Measurements from ENCODE around the gene ADGRB2.

The ADGRB2 gene

DNA sequence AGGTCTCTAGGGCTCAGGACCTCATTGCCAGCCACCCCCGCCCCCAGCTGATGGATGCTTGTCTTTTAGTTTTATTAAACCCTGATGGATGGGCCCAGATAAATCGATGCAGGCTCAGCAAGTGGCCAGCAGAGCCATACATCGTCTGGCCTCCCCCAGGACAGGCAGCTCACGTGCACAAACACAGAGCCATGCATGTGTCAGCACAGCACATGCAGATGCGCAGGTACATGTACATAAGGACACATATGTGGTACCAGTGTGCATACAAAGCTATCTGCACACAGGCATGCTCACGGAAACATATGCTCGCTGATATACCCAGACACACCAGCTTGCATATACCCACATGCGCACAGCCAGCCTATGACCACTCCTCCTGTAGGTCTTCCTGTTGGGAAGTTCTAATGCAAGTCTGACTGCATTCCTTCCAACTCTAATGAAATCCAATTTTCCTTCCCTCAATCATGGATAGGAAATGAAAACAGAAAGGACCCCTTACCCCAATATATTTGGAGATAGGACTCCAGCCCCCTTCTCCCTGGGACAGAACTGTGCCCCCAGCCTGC, 61.2 kb downstream of the ADGRB2 start:
- DNase-seq (ENCODE audit: low read depth in 2 of 2), result no peak

- peak in 1 of 2 donors; percentile 28 for DNase-seq (ENCODE audit: low read depth in 2 of 2)
Measured at GRCh38 chr1:31701091-31701736, 62.9 kb downstream of the ADGRB2 start.

DNA sequence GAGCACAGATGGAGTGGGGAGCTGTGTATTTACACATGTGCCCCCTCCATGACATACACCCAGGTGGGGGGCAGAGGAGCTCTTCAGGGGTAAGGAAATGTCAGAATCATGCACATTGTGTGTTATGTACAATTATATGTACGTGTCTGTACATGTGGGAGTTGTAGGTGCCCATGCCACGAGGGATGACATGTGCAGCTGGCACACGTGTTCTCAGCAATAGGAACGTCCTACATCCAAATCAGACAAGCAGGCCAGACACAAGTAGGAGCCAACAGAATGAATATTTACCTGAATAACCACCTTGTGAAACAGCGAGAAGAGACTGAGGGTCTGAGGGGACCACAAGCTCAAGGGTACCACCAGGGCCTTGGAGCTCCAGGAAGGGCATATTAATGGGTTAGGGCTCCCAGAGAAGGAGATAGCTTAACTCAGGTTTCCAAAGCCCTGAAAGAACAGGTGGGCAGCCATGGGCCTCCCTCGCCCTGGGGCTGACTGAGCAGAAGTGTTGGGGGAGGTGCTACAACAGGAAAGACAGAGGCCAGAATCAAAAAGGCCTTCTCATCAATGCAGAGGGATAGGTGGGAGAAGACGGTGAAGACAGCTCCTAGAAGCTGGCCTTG, 63.6 kb downstream of the ADGRB2 start:
- DNase-seq (ENCODE audit: low read depth in 2 of 2), result no peak

- DNase-seq (ENCODE audit: low read depth in 2 of 2), result no peak
Measured at GRCh38 chr1:31699341-31699891, 64.7 kb downstream of the ADGRB2 start.

DNA sequence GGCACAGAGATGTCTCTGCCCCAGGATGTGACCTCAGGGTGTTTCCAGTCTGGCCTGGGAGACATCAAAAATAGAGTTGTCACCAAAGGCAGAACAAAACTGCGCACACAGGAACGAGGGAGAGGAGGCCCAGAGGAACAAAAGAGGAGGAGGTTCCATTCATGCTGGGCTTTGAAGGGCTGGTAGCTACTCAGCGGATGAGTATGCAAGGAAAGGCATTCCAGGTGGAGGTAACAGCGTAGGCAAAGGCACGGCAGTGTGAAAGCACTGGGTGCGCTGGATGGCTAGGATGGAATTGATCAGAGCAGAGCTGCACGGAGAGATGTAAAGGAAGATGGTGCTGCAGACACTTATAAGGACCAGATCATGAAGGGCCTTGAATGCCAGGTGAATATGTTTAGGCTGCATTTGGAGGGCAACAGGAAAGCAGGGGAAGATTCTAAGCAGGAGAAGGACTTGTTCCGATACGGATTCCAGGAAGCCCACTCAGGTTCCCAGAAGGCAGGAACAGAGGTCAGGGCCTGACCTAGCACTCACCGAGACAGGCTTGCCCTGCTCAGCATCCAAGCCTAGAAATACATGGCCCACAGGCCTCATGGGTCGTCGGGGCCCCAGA, 66.7 kb downstream of the ADGRB2 start:
- no peak for DNase-seq (ENCODE audit: low read depth in 2 of 2)

GRCh38 chr1:31696242-31696641, 67.9 kb downstream of the ADGRB2 start:
- DNase-seq (ENCODE audit: low read depth in 2 of 2), result no peak

DNA sequence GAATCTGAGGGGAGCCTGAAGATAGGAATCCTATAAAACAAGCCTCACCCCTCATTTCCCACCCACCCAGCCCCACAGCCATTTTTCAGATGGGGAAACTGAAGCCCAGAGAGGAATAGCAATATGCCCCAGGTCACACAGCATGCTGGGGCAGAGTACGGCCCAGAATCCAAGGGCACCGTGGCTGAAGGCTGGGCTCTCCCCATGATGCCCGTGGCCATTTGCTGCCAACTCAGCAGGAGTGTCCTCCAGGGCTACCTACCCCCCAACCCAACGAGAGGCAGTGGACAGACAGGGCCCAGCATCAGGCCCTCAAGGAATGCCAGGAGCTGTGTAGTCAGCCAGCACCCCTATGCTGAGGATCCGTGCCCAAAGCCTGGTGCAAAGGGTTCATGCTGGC, 68.8 kb downstream of the ADGRB2 start:
- DNase-seq (ENCODE audit: low read depth in 2 of 2), result no peak

DNA sequence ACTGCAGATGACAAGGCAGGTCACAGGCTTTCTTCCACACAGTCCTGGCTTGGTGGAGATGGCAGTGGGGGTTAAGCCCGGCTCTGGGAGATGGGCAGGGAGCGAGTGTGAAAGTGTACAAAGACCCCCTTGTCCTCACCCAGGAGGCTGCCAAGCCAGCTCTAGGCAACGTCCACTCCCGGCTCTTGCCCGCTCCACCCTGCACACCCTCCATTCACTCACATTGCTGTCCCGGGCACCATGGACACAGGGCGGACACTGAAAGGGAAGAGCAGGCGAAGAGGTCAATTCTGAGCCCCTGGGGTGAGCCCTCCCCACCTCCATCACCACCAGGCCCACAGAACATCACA, 69.2 kb downstream of the ADGRB2 start:
- DNase-seq (ENCODE audit: low read depth in 2 of 2), result no peak

DNA sequence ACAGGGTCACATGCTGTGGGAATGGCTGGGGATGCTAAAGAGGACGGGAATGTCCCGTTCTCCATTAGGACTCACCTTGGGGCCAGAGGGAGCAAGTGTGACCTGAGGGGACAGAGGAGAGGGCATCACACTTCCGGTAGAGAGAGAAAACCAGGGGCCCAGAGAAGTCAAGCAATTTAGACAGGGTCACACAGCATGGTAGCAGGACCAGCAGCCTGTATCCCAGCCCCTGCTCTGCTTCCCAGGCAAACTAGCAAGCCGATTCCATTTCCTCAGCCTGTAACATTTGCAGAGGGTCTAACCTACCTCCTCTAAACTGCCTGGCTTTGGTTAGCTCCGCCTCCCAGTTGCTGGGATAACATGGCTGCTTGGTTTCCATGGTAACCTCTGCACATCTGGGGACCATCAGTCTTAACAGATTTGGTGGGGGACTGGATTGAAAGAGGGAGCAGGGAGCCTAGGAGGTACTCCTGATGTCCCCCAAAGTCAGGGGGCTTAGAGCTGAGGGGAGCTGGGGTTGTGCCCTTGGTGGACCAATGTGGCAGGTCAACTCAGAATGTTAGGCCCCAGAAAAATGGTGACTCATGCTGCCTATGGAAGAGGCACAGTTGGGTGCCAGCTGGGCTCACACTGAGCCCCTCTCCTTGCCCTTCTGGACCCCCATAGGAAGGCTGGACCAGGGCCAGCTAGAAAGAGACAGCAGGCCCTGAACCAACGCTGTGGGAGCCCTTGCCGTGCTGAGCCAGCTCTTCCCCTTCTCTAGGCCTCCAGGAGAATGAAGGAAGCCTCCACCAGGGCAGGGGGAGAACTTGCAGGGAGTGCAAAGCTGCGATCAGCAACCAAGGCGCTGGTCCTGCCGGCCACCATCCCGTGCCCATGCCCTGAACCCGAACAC, 69.8 kb downstream of the ADGRB2 start:
- DNase-seq (ENCODE audit: low read depth in 2 of 2), result no peak

DNA sequence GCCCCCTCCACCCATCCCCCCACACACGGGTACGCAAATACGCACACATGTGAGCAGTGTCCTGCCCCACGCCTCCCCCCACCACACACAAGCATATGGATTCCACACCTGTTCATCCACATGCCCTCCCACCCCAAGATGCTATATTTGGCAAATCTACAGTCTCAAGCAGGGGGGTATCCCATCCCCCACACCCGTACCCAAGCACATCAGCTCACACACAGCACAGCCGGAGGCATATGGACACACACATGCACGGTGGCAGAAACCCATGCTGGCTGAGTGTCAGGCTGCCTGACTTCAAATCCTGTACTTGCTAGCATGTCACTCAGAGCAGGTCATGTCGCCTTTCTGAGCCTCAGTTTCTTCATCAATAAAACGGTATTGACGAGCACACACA, 70.9 kb downstream of the ADGRB2 start:
- DNase-seq (ENCODE audit: low read depth in 2 of 2), result no peak

DNA sequence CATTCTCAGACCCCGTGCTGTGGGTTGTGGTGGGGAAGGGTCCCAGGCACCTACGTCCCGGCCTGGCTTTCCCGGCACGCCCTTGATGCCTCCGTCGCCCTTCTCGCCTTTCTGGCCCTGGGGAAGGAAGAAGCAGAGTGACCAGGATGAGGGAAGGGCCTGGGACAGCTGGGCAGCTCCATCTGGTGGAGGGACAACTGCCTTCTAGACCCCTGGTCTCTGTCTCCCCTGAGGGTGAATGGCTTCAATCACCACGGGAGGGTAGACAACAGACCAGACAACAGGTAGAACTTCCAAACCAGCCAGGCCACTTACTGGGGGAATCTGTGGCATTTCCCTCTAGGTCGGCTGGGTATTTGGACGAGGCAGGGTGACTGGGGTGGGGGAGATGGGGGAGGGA, 72.2 kb downstream of the ADGRB2 start:
- no peak for DNase-seq (ENCODE audit: low read depth in 2 of 2)

GRCh38 chr1:31691446-31691845, 72.7 kb downstream of the ADGRB2 start:
- no peak for DNase-seq (ENCODE audit: low read depth in 2 of 2)

GRCh38 chr1:31690921-31691320, 73.2 kb downstream of the ADGRB2 start:
- DNase-seq (ENCODE audit: low read depth in 2 of 2), result no peak

DNA sequence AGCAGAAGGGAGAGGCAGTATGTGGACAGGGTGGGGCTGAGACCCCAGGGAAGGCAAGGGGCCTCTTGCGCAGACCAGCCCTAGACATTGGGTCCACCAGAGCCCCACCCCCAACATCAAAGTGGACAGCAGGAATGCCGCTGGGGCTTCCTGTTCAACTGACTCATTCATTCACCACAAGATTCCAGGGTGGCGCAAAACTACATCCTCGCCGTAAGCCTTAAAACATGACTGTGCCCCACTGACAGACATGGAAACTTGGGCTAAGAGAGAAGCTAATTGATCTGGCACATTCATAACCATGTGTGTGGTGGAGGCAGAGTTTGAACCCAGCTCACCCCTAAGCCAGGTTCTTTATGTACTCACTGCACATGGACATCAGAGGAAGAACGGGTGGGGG, 74.3 kb downstream of the ADGRB2 start:
- DNase-seq (ENCODE audit: low read depth in 2 of 2), result no peak

- no peak for DNase-seq (ENCODE audit: low read depth in 2 of 2)
Measured at GRCh38 chr1:31689379-31689778, 74.8 kb downstream of the ADGRB2 start.

DNA sequence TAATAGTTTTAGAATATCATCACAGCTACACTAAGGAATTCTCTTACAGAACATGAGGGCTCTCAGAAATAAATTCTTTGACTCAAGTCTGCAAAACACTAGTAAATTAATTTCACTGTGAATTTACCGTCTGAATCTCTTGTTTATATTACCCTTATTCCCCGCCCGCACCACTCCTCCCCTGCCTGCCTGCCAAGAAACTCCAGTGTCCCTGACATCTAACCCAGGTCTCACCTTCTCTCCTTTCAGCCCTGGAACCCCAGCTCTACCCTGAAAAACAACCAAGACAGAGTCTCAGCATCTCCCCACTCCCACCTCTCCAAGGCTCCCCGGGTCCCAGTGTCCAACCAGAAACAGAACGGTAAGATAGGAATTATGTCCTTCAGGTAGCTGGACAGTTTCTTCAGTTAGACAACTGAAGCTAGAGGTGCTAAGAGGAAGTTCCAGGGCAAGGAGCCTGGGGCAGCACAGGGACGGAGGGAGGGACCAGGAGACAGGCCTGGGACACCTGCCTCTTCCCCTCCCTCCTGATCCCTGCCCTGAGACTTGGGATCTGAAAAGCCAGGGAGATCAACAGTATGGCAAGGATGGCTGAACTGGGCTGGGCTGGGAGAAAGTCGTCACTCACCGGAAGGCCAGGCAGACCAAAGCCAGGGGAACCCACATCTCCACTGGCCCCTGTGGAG, 75.8 kb downstream of the ADGRB2 start:
- no peak for DNase-seq (ENCODE audit: low read depth in 2 of 2)

DNA sequence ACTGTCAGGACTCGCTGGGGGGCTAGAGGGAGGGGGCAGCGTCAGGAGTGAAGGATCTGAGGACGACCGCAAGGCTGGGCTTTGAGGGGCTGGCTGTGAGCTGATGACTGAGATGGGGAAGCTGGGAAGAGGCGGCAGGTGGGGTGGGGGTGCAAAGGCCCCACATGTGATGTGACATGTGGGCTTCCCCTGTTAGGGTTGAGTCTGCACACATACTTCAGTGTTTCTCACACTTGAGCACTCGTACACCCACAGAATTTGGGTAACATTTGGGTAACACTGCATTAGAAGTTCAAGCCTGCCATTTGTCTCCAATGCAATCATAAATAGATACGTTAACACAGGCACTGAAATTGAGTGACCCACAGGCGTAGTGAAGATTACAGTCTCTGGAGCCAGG, 76.5 kb downstream of the ADGRB2 start:
- DNase-seq (ENCODE audit: low read depth in 2 of 2), result no peak

DNA sequence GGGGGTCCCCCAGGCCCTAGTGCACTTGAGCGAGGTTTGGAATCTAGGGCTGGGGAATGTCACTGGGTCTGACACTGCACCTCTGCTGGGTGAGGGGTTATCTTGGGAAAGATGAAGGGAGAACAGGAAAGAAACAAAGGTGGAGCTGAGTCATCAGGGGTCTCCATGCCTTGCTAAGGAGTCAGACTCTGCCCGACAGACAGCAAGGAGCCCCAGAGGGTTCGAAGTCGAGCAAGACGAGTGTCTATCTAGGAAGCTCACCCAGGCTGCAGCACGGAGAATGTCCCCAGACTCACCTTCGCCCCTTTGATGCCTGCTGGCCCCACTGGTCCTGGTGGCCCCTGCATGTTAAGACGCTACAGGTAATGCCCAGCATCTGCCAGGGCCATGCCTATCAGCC, 78.3 kb downstream of the ADGRB2 start:
- no peak for DNase-seq (ENCODE audit: low read depth in 2 of 2)

DNA sequence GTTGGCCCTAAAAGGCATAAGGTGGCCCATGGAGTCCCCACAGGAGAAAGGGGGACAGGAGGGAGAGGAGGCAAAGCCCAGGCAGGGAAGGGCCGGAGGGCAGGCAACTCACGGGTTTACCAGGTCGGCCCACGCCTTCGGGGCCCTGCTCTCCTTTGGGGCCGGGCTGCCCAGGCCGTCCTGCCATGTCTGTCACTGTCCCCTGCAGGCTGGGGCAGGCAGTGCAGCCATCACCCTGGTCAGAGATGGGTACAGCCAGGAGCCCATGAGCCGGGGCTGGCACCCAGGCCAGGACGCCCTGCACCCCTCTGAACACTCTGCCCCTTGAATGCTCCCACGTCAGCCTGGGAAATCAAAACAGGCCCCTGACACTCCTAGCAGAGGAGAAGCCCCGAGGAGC, 80.1 kb downstream of the ADGRB2 start:
- no peak for DNase-seq (ENCODE audit: low read depth in 2 of 2)

DNA sequence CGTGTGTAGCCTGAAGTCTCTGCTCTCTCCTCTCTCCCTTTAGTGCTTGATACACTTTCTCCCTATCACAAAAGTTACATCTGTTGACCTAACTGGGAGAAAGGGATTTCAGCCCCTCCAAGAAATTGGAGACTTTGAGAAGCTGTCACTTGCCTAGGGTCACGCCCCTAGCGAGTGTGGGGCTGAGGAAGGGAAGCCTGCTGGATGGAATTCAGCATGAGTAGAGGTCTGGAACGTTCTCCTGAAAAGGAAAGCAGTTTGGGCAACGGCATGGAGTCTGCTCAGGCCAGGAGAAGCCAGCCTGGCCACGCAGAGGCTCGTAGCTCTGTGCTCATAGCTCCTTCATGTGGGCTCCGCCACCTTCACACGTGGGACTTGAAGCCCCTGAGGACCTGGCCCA, 82.7 kb downstream of the ADGRB2 start:
- no peak for DNase-seq (ENCODE audit: low read depth in 2 of 2)

DNA sequence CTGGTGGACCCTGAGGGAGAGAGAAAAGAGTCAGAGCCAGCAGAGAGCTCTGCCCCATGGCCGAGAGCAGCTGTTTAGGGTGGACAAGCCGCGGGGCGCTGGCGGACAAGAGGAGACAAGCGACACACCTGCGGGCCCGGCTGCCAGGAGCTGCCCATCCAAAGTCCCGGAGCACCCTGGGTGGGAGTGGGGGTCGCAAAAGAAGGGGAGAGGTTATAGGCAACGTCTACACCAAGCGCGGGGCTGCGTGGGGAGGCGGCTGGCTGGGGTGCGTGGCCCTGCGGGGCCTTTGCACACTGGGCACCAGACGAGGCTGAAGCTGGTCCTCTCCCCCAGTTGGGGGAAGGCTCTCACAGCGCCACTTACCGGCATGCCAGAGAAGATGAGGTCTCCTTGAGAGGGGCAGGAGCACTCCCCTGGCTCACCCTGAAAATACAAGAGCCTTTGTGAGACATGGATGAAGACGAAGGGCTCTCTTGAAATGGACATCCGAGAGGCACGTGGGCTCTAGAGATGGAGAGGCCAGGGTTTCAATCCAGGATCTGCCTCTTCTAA, 84.4 kb downstream of the ADGRB2 start:
- no peak for DNase-seq (ENCODE audit: low read depth in 2 of 2)
